NCI-H187 treated with DMSO at 0.1 percent for 48 hours (cell line): Measurements from ENCODE around the gene KLK2.
"Not testable (repeated sequence)": the region's sequence is repeated elsewhere in the genome, so short reads cannot be mapped to it uniquely, and the experiment has no call there.

Source experiments
- DNase-seq: peaks from one replicate; lab custom pipeline; 2025; lab: John Stamatoyannopoulos, UW

The KLK2 gene

GRCh38 chr19:50894478-50895356 lies 21.5 kb downstream of the KLK2 start:
- no peak for DNase-seq

GRCh38 chr19:50896089-50896590 lies 22.9 kb downstream of the KLK2 start:
- DNase-seq, result not testable (repeated sequence)

GRCh38 chr19:50896591-50897190 lies 23.5 kb downstream of the KLK2 start:
- no peak for DNase-seq

GRCh38 chr19:50897191-50897607 lies 24.0 kb downstream of the KLK2 start:
- no peak for DNase-seq

- no peak for DNase-seq
Measured at GRCh38 chr19:50897612-50898011, 24.4 kb downstream of the KLK2 start.

GRCh38 chr19:50898018-50898417 lies 24.8 kb downstream of the KLK2 start:
- DNase-seq, result no peak

GRCh38 chr19:50899569-50899968 lies 26.3 kb downstream of the KLK2 start:
- DNase-seq, result no peak

GRCh38 chr19:50902640-50903039 lies 29.4 kb downstream of the KLK2 start:
- DNase-seq, result no peak

- DNase-seq, result peak; percentile 10
Measured at GRCh38 chr19:50906217-50906616, 33.0 kb downstream of the KLK2 start.

- no peak for DNase-seq
Measured at GRCh38 chr19:50908336-50908735, 35.1 kb downstream of the KLK2 start.

GRCh38 chr19:50909240-50910070 lies 36.2 kb downstream of the KLK2 start:
- DNase-seq, result no peak

- DNase-seq, result no peak
Measured at GRCh38 chr19:50910722-50911121, 37.5 kb downstream of the KLK2 start.

GRCh38 chr19:50911206-50912101 lies 38.2 kb downstream of the KLK2 start, which contains the start of gene KLK4:
KLK4 (minus strand) TSS chr19:50911395; CDS start chr19:50910738, 657 bp downstream.
- DNase-seq, result no peak

- no peak for DNase-seq
Measured at GRCh38 chr19:50912102-50912599, 38.9 kb downstream of the KLK2 start.

GRCh38 chr19:50912727-50913716 lies 39.8 kb downstream of the KLK2 start:
- DNase-seq, result no peak

- no peak for DNase-seq
Measured at GRCh38 chr19:50916069-50916468, 42.8 kb downstream of the KLK2 start.

GRCh38 chr19:50921426-50922316 lies 48.4 kb downstream of the KLK2 start:
- DNase-seq, result no peak

- peak; percentile 41 for DNase-seq
Measured at GRCh38 chr19:50922317-50922853, 49.1 kb downstream of the KLK2 start.
